Cardiac ventricle fibroblast (primary cell): ENCODE results near the gene BRINP2. TPM values are rescaled to one million over a fixed set of nuclear protein-coding genes. Genes with fewer than 3 reads are reported as not detected.

ENCODE experiments used
- total RNA-seq: library from RNA; depleted of rRNA; stranded (reverse); fragments of >200 nt; gene quantifications from 2 replicates; pipeline ENCODE4 v1.2.3, GENCODE V29; 2015

Gene BRINP2
- total RNA-seq: not detected in 2 replicates

GRCh38 chr1:177170756-177171535, at the start of gene BRINP2:
Gene BRINP2 (plus strand): TSS chr1:177170958. CDS start chr1:177229877, 58,919 bp downstream.

GRCh38 chr1:177164380-177165068, 6.2 kb upstream of the BRINP2 start, which contains the start of gene ASTN1:
Gene ASTN1 (minus strand): TSS chr1:177164712. CDS start chr1:177164676, 36 bp downstream.

Other genes with a start within 250 kb of the BRINP2 start
- gene ASTN1, start 6.2 kb upstream of the BRINP2 start, total RNA-seq: 0.15 TPM in 1 of 2 replicates, not detected in the other